Measurements from ENCODE around the gene MRGPRX1.

MRGPRX1 gene

GRCh38 chr11:18958221-18958910, 19.2 kb upstream of the MRGPRX1 start:
- H3K4me3 ChIP-seq (ENCODE audit: low read length), result no peak overlapping the region
- H3K4me2 ChIP-seq (ENCODE audit: low read depth, low read length), result no peak overlapping the region
- no peaks in the 10 kb centered on the region for H3K4me1 ChIP-seq (ENCODE audit: low read length)
- H3F3A ChIP-seq (ENCODE audit: insufficient read depth, low read length), result no peaks in the 10 kb centered on the region
- no peaks in the 10 kb centered on the region for H3K79me2 ChIP-seq (ENCODE audit: low read length)
- TF ChIP-seq, protein P1, sequence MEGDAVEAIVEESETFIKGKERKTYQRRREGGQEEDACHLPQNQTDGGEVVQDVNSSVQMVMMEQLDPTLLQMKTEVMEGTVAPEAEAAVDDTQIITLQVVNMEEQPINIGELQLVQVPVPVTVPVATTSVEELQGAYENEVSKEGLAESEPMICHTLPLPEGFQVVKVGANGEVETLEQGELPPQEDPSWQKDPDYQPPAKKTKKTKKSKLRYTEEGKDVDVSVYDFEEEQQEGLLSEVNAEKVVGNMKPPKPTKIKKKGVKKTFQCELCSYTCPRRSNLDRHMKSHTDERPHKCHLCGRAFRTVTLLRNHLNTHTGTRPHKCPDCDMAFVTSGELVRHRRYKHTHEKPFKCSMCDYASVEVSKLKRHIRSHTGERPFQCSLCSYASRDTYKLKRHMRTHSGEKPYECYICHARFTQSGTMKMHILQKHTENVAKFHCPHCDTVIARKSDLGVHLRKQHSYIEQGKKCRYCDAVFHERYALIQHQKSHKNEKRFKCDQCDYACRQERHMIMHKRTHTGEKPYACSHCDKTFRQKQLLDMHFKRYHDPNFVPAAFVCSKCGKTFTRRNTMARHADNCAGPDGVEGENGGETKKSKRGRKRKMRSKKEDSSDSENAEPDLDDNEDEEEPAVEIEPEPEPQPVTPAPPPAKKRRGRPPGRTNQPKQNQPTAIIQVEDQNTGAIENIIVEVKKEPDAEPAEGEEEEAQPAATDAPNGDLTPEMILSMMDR (IDR thresholded peaks at IDR 0.05; ENCODE audit: low read length), result no peak
- TF ChIP-seq EZH2 (optimal IDR thresholded peaks at IDR 0.05; ENCODE audit: low read depth, low read length) (no peak), EZH2phosphoT487 (IDR thresholded peaks at IDR 0.05; ENCODE audit: low read length) (no peak)
- H2AFZ ChIP-seq (ENCODE audit: low read length), result no peak overlapping the region
- H3K9me2 ChIP-seq (replicated peaks; ENCODE audit: insufficient read depth, low read length), result no peaks in the 10 kb centered on the region
- DNase-seq, result no peak
- H3K27me3 ChIP-seq (replicated peaks; ENCODE audit: insufficient read depth, low read length), result no peaks in the 10 kb centered on the region
- H4K20me1 ChIP-seq (ENCODE audit: insufficient read depth, low read length), result no peaks in the 10 kb centered on the region
- no peak overlapping the region for H3K27ac ChIP-seq (ENCODE audit: low read length)
- no peaks in the 10 kb centered on the region for H3K36me3 ChIP-seq (replicated peaks; ENCODE audit: insufficient read depth, low read length)
- H3K9ac ChIP-seq (ENCODE audit: low read length), result no peak overlapping the region
- no peaks in the 10 kb centered on the region for H3K9me3 ChIP-seq (replicated peaks; ENCODE audit: insufficient read depth, low read length)

GRCh38 chr11:18956630-18957029, 17.4 kb upstream of the MRGPRX1 start:
- no peak overlapping the region for H3K4me2 ChIP-seq (ENCODE audit: low read depth, low read length)
- H3K9me3 ChIP-seq (replicated peaks; ENCODE audit: insufficient read depth, low read length), result no peaks in the 10 kb centered on the region
- no peak overlapping the region for H3K4me3 ChIP-seq (ENCODE audit: low read length)
- H3K27me3 ChIP-seq (replicated peaks; ENCODE audit: insufficient read depth, low read length), result no peaks in the 10 kb centered on the region
- no peak overlapping the region for H3K27ac ChIP-seq (ENCODE audit: low read length)
- H3K79me2 ChIP-seq (ENCODE audit: low read length), result no peaks in the 10 kb centered on the region
- no peaks in the 10 kb centered on the region for H4K20me1 ChIP-seq (ENCODE audit: insufficient read depth, low read length)
- no peak overlapping the region for H2AFZ ChIP-seq (ENCODE audit: low read length)
- no peaks in the 10 kb centered on the region for H3K9me2 ChIP-seq (replicated peaks; ENCODE audit: insufficient read depth, low read length)
- TF ChIP-seq EZH2phosphoT487 (IDR thresholded peaks at IDR 0.05; ENCODE audit: low read length) (no peak), EZH2 (optimal IDR thresholded peaks at IDR 0.05; ENCODE audit: low read depth, low read length) (no peak)
- TF ChIP-seq, protein P1 (IDR thresholded peaks at IDR 0.05; ENCODE audit: low read length), result no peak
- no peaks in the 10 kb centered on the region for H3F3A ChIP-seq (ENCODE audit: insufficient read depth, low read length)
- DNase-seq, result no peak
- no peaks in the 10 kb centered on the region for H3K36me3 ChIP-seq (replicated peaks; ENCODE audit: insufficient read depth, low read length)
- H3K4me1 ChIP-seq (ENCODE audit: low read length), result no peaks in the 10 kb centered on the region
- H3K9ac ChIP-seq (ENCODE audit: low read length), result no peak overlapping the region

- H3K4me2 ChIP-seq (ENCODE audit: low read depth, low read length), result no peak overlapping the region
- no peaks in the 10 kb centered on the region for H3K79me2 ChIP-seq (ENCODE audit: low read length)
- TF ChIP-seq EZH2phosphoT487 (IDR thresholded peaks at IDR 0.05; ENCODE audit: low read length) (no peak), EZH2 (optimal IDR thresholded peaks at IDR 0.05; ENCODE audit: low read depth, low read length) (no peak)
- TF ChIP-seq, protein P1 (IDR thresholded peaks at IDR 0.05; ENCODE audit: low read length), result no peak
- H3K9me3 ChIP-seq (replicated peaks; ENCODE audit: insufficient read depth, low read length), result no peaks in the 10 kb centered on the region
- H3K27me3 ChIP-seq (replicated peaks; ENCODE audit: insufficient read depth, low read length), result no peaks in the 10 kb centered on the region
- H3F3A ChIP-seq (ENCODE audit: insufficient read depth, low read length), result no peaks in the 10 kb centered on the region
- no peaks in the 10 kb centered on the region for H3K36me3 ChIP-seq (replicated peaks; ENCODE audit: insufficient read depth, low read length)
- H4K20me1 ChIP-seq (ENCODE audit: insufficient read depth, low read length), result no peaks in the 10 kb centered on the region
- no peaks in the 10 kb centered on the region for H3K4me1 ChIP-seq (ENCODE audit: low read length)
- H3K9me2 ChIP-seq (replicated peaks; ENCODE audit: insufficient read depth, low read length), result no peaks in the 10 kb centered on the region
- H3K27ac ChIP-seq (ENCODE audit: low read length), result no peak overlapping the region
- H3K9ac ChIP-seq (ENCODE audit: low read length), result no peak overlapping the region
- no peak for DNase-seq
- H2AFZ ChIP-seq (ENCODE audit: low read length), result no peak overlapping the region
- no peak overlapping the region for H3K4me3 ChIP-seq (ENCODE audit: low read length)
Measured at GRCh38 chr11:18936002-18936673, 3.1 kb downstream of the MRGPRX1 start.
